ENCODE data around the gene INTS15.

DNA sequence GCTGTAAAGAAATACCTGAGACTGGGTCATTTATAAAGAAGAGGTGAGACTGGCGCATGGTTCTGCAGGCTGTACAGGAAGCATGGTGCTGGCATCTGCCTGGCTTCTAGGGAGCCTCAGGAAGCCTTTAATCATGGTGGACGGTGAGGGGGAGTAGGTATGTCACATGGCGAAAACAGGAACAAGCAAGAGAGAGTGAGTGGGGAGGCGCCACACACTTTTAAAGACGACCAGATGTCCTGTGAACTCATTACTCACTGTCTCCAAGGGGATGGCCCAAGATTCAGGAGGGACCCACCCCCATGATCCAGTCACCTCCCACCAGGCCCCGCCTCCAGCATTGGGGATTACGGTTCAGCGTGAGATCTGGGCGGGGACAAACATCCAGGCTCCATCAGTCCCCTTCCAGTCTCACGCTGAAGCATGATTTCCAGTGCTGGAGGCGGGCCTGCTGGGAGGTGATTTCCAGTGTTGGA is 50.5 kb downstream of the INTS15 start:
- TF ChIP-seq, protein P1, sequence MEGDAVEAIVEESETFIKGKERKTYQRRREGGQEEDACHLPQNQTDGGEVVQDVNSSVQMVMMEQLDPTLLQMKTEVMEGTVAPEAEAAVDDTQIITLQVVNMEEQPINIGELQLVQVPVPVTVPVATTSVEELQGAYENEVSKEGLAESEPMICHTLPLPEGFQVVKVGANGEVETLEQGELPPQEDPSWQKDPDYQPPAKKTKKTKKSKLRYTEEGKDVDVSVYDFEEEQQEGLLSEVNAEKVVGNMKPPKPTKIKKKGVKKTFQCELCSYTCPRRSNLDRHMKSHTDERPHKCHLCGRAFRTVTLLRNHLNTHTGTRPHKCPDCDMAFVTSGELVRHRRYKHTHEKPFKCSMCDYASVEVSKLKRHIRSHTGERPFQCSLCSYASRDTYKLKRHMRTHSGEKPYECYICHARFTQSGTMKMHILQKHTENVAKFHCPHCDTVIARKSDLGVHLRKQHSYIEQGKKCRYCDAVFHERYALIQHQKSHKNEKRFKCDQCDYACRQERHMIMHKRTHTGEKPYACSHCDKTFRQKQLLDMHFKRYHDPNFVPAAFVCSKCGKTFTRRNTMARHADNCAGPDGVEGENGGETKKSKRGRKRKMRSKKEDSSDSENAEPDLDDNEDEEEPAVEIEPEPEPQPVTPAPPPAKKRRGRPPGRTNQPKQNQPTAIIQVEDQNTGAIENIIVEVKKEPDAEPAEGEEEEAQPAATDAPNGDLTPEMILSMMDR (conservative IDR thresholded peaks at IDR 0.05; ENCODE audit: low read depth, low read length): no peak
- TF ChIP-seq EZH2 (IDR thresholded peaks at IDR 0.05; ENCODE audit: low read length, unreplicated experiment): no peak
- TF ChIP-seq EZH2phosphoT487 (IDR thresholded peaks at IDR 0.05; ENCODE audit: borderline replicate concordance, low read length): no peak

Measured in PC-3 (cell line).